ENCODE data around the gene IFNL1.

DNA sequence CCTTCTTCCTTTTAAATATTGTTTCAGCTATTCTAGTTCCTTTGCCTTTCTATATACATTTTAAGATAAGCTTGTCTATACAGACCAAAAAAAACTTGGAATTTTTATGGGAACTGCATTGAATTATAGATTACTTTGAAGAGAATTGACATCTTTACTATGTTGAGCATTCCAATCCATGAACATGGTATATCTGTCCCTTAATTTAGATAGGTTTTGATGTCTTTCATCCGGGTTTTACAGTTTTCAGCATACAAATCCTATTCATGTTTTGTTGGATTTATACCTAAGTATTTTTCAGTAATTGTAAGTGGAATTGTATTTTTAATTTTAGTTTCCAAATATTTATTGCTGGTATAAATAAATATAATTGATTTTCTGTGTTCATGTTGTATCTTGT is 12.2 kb upstream of the IFNL1 start:
- no peak for TF ChIP-seq POLR2A (IDR thresholded peaks at IDR 0.05)
- TF ChIP-seq, protein P1, sequence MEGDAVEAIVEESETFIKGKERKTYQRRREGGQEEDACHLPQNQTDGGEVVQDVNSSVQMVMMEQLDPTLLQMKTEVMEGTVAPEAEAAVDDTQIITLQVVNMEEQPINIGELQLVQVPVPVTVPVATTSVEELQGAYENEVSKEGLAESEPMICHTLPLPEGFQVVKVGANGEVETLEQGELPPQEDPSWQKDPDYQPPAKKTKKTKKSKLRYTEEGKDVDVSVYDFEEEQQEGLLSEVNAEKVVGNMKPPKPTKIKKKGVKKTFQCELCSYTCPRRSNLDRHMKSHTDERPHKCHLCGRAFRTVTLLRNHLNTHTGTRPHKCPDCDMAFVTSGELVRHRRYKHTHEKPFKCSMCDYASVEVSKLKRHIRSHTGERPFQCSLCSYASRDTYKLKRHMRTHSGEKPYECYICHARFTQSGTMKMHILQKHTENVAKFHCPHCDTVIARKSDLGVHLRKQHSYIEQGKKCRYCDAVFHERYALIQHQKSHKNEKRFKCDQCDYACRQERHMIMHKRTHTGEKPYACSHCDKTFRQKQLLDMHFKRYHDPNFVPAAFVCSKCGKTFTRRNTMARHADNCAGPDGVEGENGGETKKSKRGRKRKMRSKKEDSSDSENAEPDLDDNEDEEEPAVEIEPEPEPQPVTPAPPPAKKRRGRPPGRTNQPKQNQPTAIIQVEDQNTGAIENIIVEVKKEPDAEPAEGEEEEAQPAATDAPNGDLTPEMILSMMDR (IDR thresholded peaks at IDR 0.05) = no peak

Data from right lobe of liver (tissue), 4 donors.